GM13977 (cell line): ENCODE results near the gene NADSYN1.

Experiments used
- DNase-seq: peaks from one replicate; pipeline ENCODE4 v3.0.0; 2012; ENCODE audit warnings: low spot score
- CTCF ChIP-seq: IDR thresholded peaks from 2 replicates; pipeline ENCODE4 v1.5.1; 2012; ENCODE audit warnings: mild to moderate bottlenecking, control low read depth; ENCODE audit not compliant: insufficient read depth; ENCODE audit errors: extremely low read depth, missing control alignments
- in situ Hi-C: fragments of 300-500 bp; cut with MboI; formaldehyde crosslinking; loops from one replicate; pipeline ENCODE4 v1.12.0; 2022; ENCODE audit warnings: low sequenced_read_pairs, low pct_unique_long_range_greater_than_20kb, mixed read lengths, inconsistent platforms; ENCODE audit not compliant: unreplicated experiment

The NADSYN1 gene

GRCh38 chr11:71544525-71545214, 91.7 kb downstream of the NADSYN1 start:
- no peak for TF ChIP-seq CTCF
- in situ Hi-C loops: no loop called here
- DNase-seq: no peak

GRCh38 chr11:71545405-71545966, 92.5 kb downstream of the NADSYN1 start:
- no peak for TF ChIP-seq CTCF
- in situ Hi-C loops: no loop called here
- no peak for DNase-seq

- in situ Hi-C loops: no loop called here
- no peak for DNase-seq
- TF ChIP-seq CTCF: no peak
These were observed 95.1 kb downstream of the NADSYN1 start, which contains the start of gene KRTAP5-9 for GRCh38 chr11:71548120-71548519. TSS of gene KRTAP5-9 (plus strand) at chr11:71548420. CDS start at chr11:71548658, 238 bp downstream.

- no peak for TF ChIP-seq CTCF
- no peak for DNase-seq
- in situ Hi-C loops: no loop called here
These were observed 95.7 kb downstream of the NADSYN1 start for GRCh38 chr11:71548716-71549151.
